Kidney capillary endothelial cell (primary cell): ENCODE data around the gene EVI5.

ENCODE experiments used
- DNase-seq: peaks from one replicate; pipeline ENCODE4 v3.0.0-alpha.2; 2018; ENCODE audit warnings: low spot score

Gene EVI5

DNA sequence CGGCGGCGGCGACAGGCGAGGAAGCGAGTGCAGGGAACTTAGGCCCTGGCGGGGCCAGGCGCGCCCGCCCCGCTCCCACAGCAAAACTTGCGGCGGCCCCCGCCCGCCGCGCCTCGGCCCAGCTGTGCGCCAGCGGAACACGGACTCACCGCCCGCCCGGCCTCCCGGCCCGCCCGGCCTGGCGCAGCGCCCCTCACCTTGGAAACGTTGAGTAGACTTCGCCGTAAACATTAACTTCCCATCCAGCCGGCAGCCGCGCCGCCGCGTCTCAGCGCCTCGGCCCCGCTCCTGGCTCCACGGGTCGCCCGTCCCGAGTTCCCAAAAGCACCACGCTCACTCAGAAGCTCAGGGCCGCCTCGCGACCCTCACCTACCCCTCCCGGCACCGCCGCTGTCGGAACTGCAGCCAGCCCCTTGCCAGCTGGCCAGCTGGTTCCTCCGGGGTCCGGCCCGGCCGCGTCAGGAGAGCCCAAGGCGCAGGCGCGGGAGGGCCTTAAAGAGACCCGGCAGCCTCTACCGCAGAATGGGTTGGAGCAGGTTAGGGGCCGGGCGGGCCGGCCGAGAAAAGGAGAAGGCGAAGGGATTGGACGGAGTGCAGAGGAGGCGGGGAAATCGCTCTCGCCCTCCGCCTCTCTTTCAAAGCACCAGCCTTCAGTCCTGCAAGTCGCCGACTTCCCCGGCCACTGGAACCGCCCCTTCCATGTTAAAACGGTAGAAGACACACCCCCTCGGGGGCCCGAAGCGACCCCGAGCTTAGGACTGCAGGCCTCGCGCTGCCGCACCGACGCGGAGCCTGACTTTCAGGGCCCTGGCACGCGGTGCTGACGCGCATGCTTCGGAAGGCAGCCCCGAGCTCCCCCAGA, at the start of gene EVI5:
Gene EVI5, minus strand, starts transcription at position 470 of the 862 bp plus-strand sequence. CDS start 48,562 bp downstream, outside the sequence.
- DNase-seq, result peak; percentile 89

DNA sequence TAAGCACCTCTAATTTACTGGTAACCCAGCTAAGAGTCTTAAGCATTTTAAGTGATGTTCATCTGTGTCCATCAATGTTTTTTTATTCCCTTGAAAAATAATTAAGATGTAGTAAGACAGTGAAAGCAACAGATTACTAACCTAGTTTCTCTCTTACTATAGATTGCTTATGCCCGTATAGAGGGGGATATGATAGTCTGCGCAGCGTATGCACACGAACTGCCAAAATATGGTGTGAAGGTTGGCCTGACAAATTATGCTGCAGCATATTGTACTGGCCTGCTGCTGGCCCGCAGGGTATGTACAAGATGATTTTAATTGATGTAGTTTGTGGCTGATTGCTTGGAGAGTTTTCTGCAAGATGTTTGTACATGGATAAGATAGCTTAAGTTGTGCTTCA, 49.7 kb upstream of the EVI5 start:
- DNase-seq, result no peak

DNA sequence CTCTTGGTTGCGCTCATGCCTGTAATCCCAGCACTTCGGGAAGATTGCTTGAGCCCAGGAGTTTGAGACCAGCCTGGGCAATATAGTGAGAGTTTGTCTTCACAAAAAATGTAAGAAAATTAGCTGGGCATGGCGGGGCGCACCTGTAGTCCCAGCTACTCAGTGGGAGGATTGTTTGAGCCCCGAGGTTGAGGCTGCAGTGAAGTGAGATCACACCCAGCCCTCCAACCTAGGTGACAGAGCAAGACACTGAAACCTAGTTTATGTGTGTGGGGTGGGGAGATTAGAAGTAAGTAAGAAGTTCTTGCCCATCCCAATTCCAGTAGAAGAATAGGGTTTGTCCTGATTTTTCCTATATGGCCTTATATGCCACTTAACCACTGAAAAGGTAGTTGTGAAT, 48.9 kb upstream of the EVI5 start:
- DNase-seq, result no peak

DNA sequence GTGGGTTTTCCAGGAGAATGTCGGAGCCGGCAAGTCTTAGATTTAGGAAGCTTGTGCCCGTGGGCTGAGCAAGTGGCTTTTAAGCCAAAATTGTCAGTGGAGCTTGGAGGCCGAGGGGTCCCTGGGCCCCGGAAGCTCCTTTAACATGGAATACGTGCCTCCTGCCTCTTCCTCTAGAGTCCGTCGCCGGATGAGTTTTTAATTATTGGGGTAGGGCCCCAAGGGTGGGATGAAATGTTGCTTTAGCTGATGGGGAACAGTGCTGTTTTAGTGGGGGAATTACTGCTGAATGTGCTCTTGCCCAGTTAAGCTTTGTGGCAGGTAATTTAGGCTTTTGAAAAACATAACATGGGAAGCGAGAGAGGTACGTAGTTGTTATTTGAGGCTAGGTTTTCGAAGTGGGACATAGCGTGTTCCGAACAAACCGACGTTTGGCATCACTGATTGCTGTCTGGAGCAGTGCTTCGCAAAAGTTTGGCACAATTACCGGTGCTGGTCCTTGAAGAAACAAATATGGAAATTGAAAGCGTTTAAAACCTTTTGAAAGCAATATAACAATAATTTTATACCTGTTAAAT, 47.7 kb upstream of the EVI5 start:
- no peak for DNase-seq

DNA sequence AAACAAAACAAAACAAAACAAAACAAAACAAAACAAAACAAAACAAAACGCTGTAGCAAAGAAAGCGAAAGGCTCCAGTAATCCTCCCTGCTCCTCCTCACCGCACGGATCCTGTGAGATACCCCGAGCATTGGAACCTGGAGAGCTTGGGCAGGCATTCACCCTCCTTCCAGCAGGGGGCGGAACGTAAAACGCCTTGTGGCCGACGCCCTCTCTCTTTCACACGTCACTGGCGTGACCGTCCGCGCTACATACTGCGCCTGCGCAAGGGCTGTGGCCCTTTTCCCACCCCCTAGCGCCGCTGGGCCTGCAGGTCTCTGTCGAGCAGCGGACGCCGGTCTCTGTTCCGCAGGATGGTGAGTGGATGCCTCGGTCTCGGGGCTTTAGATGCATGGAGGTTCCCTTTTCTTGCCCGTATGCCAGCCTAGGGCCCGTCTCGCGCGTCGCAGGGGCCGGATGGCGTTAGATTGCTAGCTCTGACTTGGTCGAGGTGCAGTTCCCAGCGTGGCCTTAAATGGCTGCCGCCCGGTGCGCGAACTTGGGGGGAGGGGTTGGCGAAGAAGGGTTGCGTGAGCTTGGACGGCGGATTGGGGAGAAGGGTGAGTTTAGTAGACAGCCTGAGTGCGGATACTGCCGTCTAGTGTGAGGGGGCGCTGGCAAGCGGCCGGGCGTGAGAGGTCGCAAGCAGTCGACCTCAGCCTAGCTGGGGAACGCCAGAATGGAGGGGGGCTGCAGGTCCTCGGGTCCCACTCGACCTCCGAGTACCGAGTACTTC, 47.0 kb upstream of the EVI5 start, which contains the start of gene RPL5:
Gene RPL5, plus strand, starts transcription at position 279 of the 775 bp plus-strand sequence. Its CDS starts 75 bp downstream, at position 354.
- DNase-seq, result peak; percentile 97

DNA sequence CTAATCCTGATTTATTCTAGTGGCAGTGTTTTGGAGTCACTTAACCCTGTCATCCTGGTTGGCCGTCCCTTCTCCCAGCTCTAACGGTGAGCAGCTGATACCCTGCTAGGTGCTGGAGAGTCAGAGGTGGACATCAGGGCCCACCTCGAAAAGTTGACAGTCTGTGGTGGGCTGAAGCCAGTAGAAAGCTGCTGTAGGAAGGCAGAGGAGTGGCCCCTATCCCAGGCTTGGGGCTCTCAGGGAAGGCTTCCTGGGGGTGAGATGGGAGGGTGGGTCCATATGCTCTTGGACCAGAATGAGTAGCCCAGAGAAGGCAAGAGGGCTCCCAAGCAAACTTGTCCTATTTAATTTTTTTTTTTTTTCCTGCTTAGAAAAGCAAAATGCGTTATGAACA, 46.5 kb upstream of the EVI5 start:
- no peak for DNase-seq

DNA sequence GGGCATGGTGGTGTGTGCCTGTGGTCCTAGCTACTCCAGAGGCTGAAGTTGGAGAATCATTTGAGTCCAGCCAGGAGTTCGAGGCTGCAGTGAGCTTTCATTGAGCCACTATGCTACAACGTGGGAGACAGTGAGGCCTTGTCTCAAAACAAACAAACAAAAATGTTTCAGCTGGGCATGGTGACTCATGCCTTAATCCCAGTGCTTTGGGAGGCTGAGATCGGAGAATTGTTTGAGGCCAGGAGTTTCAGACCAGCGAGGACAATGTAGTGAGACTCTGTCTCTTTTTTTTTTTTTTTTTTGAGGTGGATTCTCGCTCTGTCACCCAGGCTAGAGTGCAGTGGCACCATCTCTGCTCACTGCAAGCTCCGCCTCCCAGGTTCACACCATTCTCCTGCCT, 41.9 kb upstream of the EVI5 start:
- no peak for DNase-seq

DNA sequence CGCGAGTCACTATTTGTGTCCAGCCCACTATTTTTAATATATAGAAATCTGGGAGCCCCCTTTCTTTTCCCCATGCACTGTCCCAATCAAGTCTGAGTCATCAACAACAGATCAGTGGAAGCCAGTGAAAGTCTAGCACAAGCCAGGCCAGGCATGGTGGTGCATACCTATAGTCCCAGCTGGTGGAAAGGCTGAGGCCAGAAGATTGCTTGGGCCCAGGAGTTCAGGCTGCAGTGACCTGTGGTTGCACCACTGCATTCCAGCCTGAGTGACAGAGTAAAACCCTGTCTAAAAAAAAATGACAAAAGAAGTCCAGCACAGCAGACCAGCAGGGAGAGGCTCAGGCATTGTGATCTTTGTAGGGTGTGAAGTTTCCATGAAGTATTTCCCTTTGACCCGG, 38.0 kb upstream of the EVI5 start:
- no peak for DNase-seq

DNA sequence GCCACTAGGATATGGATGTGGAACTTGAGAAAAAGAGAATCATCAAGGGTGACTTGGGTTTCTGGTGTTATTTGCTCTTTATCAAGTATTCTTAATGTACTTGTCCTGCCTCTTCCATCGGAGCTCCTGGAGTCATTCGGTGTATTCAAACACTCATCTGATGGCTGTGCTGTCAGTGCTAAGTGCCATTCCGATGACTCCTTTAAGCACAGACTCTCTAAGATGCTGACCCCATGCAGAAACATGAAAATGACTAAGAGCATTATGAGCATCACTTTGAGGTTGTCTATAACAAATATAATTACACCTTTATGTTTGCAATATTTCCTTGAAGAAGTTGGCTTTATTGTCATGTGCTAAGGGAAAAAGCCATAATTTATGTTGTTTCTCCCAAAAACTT, 35.6 kb upstream of the EVI5 start:
- no peak for DNase-seq

DNA sequence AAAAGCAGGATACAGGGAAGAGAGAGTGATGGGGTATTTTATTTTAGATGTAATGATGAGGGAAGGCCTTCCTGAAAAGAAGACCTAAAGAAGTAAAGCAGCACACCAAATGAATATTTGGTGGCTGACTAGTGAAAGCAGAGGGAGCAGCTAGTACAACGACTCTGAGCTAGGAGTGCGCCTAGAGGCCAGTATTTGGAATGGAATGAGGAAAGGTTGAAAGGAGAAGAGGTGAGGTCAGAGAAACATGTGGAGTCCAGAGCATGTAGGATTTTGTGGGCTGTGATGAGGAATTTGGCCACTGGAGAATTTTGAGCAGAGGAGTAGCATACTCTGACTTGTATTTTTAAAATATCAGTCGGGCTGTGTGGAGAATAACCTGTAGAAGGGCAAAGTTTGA, 35.1 kb upstream of the EVI5 start:
- DNase-seq, result no peak

DNA sequence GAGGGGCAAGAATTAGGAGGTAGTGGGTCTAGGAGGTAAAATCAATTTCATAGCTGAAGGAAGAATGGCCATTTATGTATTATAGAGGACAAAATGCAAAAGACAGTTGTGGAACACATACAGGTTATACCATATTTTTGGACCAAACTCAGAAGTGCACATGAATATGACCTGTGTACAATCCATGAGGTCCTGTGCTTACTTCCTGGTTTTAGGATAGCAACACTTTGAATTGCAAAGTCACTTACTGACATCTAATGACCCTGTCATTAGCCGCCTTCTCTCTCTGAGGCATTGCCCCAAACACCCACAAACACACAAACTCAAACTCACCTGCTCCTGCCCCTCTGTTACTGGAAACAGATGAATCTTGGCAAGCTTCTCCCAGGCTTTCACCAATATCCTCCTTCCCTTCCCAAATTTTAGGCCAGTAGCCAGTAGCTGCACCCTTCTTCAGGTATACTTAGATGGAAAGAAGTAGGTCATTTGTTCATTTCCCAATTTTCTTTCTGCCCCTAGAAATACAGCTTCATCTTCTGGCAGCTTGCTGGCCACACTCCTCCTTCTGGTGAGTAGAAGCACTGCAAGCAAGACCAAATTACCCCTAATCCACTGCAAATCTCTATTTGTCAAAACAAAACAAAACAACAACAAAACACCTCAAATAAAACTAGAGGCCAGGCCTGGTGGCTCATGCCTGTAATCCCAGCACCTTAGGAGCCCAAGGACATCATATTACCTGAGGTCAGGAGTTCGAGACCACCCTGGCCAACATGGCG, 33.3 kb upstream of the EVI5 start:
- DNase-seq, result no peak

DNA sequence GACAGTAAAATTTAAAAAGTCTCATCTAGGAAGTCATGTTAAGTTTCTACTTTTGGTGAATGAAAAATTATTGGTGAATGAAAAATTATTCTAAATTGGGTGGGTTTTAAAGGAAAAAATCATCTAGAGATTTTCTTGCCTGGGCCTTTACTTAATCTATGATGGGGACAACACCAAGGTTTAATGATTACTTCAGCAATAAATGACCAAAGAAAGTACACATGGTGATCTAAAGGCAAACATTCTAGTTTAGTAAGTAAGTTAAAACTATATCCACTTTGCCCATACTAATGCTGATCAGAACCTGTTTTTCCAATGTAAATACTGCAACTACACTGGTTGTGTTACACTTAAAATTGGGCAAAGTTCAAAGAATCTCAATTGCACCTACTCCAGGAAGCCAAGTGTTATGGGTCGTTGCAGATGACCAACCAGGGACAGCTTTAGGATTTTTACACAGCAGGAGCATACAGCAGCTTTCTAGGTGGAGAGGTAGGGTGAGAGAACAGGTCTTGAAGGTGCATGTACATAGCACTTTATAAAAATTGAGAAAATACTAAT, 32.3 kb upstream of the EVI5 start:
- no peak for DNase-seq

DNA sequence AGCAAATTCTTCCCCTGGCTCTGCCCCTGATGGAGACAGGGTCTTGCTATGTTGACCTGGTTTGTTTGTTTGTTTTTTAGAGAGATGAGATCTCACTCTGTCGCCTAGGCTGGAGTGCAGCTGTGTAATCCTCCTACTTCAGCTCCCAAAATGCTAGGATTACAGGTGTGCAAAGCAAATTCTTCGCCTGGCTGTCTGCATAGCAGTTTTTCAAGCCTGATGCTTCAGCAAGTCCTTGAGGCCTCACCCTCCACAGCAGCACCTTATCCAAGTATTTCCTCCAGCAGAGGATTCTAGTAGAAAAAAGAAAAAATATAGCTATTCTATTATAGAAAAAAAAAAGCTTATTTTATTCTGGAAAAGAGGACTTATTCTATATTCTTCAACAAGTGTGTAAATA, 31.8 kb upstream of the EVI5 start:
- DNase-seq, result no peak

DNA sequence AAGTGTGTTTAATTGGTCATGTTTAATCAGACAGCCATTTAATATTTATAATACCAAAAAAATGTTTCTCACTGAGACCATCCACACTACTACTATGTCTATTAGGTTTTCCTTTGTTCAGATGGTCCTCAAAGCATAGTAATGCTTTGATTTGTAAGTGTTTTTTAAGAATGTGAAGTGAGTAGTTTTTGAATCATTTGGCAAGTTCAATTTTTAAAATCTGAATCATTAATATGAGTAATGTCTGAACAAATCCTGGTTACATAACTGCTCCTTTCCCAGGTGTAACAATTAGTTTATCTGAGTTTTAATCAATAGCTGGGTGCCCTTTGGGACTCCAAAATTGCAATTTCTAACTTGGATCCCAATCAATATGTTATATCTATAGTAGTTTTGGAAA, 23.5 kb upstream of the EVI5 start:
- no peak for DNase-seq

DNA sequence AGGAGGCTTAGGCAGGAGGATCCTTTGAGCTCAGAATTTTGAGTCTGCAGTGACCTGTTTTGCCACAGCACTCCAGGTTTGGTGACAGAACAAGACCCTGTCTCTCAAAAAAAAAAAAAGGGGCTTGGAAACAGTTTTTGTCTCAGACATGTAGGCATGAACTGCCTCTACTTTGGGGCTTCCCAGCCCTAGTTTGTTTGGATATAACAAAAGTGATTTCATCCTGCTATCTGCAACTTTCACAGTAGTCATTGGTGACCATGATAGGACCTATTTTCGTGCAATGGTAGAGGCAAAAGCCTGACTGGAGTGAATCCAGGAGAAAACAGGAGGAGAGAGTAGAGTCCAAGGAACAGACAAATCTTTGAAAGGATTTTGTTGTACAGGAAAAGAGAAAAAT, 20.3 kb upstream of the EVI5 start:
- DNase-seq, result no peak

DNA sequence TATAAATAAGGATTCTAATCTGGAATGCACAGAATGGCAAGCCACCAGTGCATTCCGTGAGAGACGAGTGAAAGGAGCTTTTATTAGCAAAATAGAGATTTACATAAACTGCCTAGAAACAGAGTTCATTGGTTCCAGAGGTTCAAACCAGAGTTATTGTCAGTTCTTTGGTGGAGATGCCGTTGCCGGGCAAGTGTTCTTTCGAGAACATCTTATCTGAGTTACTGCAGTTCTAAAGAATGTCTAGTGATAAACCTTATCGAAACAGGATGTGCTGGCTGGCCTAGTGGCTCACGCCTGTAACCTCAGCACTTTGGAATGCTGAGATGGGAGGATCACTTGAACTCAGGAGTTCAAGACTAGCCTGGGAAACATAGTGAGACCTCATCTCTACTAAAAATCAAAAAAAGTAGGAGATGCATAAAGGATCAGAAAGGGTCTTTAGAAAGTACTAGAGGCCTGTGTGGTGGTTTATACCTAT, 19.9 kb upstream of the EVI5 start:
- DNase-seq, result peak; percentile 62

DNA sequence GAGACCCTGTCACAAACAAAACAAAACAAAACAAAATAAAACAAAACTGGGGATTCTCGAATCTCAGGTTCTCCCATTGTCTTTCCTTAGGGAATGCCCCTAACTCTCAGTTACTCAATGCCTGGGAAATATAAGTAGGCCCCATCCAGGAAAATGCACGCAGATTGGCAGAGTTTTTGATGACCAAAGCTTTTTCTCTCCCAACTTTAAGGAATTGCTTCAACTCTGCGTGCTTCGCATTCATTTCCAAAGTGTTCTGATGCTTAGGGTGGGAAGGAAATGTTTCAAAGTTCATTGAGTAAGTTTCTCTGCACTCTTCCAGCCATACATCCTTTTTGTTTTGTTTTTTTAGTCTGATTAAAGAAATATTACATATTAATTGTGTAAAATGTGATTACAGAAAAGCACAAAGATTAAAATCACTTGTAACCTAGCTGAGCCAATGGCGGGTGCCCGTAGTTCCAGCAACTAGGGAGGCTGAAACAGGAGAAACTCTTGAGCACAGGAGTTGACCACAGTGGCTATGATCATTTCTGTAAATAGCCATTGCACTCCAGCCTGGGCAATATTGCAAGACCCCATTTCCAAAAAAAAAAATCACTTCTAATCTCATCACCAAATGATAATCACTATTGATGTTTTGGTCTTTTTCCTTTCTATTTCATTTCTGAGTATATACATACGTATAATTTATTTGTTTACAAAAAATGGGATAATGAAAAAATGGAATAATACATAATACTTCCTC, 18.4 kb upstream of the EVI5 start:
- no peak for DNase-seq

DNA sequence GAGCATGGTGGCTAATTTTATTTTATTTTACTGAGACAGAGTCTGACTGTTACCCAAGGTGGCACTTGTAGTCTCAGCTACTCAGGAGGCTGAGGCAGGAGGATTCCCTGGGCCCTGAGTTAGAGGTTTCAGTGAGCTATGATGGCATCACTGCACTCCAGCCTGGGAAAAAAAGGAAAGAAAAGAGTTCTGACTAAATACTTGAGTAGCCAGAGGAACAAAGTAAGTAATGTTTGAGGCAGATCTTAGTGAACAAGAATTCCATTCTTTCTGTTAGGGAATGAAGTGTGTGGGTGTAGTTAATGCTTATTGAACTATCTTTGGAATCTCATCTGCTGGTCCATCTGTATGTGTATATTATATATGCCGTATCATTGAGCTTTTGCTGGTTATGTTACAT, 13.1 kb upstream of the EVI5 start:
- no peak for DNase-seq

DNA sequence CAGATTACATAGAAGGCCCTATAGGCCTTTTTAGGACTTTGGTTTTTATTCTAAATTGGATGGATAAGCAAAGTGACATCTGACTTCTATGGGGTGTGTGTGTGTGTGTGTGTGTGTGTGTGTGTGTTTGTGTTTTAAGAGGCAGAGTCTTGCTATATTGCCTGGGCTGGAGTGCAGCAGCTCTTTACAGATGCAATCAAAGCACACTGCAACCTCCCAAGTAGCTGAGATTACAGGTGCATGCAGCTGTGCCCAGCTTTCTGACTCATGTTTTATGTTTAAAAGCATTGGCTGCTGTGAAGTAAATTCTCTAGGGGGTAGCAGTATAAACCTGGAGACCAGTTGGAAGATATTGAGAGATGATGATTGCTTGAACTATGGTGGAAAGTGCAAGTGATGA, 12.4 kb upstream of the EVI5 start:
- no peak for DNase-seq

DNA sequence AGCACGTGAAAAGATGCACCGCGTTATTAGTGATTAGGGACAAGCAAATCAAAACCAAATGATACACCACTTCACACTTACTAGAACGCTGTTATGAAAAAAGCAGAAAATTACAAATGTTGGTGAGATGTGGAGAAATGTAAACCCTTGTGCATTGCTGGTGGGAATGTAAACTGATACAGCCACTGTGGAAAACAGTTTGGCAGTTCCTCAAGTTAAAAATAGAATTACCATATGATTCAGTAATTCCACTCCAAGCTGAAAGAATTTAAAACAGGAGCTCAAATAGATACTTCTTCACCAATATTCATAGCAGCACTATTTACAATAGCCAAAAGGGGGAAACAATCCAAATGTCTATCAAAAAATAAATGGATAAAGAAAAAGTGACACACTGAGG, 10.3 kb upstream of the EVI5 start:
- DNase-seq, result no peak

DNA sequence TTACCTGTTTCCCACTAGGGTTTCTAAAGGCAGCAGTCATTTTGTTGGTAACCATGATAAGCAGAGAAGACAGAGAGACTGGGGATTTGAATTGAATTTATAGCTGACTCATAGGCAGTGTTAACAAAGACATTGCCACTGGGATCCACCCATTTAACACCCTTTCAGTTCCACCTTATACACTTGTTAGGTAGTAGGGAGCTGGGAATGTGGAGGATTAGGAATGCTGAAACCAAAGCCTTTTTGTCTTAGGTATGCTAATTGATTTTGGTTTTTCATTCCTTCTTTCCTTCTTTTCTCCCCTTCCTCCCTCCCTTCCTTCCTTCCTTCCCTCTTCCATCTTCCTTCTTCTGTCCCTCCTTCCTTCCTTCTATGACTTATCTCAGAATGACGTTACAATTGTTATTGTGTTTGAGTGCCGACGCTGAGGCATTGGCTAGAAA, 7.5 kb upstream of the EVI5 start:
- DNase-seq, result peak; percentile 30
